Epithelial cell of esophagus (primary cell): Measurements from ENCODE around the gene UBTD2.

Source experiments
- DNase-seq: peaks from one replicate; pipeline ENCODE4 v3.0.0; 2010; ENCODE audit warnings: low read depth
- H3K4me3 ChIP-seq: 2 replicates; pipeline ENCODE4 v1.5.1; 2011; ENCODE audit warnings: mild to moderate bottlenecking, low read length, control low read depth
- TF ChIP-seq, protein P1 (sequence below): IDR thresholded peaks from 2 replicates; pipeline ENCODE4 v1.5.1; 2011; ENCODE audit warnings: low read depth, mild to moderate bottlenecking, low read length, control low read depth, inconsistent platforms; ENCODE audit not compliant: insufficient read depth; ENCODE audit errors: missing control alignments

Gene UBTD2

DNA sequence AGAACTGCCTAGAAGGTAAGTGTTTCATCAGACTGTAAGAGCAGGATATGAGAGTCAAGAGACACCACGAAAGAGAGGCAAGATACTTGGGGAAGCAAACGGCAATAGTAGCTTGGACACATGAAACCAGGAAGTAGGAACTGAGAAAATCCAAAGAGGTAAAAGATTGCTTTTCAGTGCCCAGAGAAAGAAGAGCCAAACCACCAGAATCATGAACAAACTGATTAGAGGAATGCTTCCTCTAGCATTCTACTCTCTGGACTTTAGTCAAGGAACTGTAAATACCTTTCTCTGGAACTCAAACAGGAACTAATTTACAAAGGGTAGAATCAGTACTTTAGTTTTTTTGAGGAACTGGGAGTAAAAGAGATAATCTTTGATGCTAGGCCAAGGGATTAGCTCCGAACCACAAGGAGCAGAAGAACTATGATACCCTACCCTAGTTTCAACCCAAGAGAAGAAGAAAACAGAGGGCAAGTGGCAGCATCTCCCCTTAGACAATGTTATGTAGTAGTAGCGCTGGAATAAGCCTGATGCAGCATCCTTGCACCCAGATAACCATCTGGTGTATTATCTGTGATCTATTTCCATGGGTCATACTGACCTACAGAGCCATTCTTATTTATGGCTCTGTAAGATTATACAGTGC is 48.3 kb downstream of the UBTD2 start:
- no peak for DNase-seq
- no peak overlapping the region for H3K4me3 ChIP-seq
- TF ChIP-seq, protein P1, sequence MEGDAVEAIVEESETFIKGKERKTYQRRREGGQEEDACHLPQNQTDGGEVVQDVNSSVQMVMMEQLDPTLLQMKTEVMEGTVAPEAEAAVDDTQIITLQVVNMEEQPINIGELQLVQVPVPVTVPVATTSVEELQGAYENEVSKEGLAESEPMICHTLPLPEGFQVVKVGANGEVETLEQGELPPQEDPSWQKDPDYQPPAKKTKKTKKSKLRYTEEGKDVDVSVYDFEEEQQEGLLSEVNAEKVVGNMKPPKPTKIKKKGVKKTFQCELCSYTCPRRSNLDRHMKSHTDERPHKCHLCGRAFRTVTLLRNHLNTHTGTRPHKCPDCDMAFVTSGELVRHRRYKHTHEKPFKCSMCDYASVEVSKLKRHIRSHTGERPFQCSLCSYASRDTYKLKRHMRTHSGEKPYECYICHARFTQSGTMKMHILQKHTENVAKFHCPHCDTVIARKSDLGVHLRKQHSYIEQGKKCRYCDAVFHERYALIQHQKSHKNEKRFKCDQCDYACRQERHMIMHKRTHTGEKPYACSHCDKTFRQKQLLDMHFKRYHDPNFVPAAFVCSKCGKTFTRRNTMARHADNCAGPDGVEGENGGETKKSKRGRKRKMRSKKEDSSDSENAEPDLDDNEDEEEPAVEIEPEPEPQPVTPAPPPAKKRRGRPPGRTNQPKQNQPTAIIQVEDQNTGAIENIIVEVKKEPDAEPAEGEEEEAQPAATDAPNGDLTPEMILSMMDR, result no peak

DNA sequence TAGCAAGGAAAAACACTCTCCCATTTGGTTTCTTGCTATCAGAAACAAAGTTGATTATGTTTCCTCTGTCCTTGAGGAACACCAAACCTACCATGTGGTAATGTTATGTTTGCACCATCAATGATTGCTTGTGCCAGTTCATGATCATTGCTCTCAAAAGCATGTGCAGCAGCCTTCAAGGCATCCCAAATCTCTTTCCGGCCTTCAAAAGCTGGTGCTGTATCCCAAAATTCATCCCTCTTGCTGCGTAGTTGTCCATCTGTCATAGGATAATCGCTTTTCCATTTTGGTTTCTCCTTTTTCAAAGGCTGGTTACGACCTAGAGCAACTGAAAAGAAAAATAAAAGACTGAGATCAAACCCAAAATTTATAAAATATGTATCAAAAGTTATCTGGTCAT is 49.5 kb downstream of the UBTD2 start:
- no peak overlapping the region for H3K4me3 ChIP-seq
- DNase-seq, result no peak
- TF ChIP-seq, protein P1, result no peak

DNA sequence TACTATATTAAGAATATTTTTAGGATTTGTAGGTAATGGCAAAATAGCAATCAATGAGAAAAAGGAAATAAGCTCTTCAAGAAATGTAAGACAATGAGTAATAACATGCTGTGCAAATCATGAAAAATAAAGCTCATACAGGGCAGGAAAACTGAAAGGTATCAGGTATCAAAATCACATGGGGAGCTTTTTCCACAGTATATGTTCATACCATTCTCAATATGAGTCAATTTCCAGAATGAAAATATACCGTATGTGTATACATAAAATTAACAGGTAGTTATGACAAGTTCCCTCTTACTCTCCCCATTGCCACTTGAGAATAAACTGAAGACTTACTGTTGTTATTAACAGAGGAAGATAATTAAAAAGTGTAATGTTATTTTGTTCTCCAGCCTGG is 53.7 kb downstream of the UBTD2 start:
- DNase-seq, result no peak
- H3K4me3 ChIP-seq, result no peak overlapping the region
- TF ChIP-seq, protein P1, result no peak

DNA sequence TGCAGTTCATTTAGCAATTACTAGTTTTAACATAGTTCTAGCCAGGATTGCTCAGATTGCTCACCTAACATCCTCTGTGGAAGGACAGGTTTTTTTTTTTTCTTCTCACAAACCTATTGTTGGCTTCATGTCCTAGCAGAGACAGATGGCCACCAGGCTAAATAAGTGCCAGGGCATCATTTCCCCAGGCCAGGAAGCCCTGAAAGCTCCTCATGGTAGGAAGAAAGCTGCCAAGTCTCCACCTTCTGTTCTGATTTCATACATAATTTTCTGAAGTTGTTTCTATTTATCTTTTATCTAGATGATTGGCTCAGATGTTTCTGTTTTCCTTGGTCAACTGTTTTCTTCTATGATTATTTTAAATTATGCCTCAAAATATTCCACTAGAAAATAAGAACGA is 58.6 kb downstream of the UBTD2 start:
- H3K4me3 ChIP-seq, result no peak overlapping the region
- DNase-seq, result no peak
- TF ChIP-seq, protein P1, result no peak

DNA sequence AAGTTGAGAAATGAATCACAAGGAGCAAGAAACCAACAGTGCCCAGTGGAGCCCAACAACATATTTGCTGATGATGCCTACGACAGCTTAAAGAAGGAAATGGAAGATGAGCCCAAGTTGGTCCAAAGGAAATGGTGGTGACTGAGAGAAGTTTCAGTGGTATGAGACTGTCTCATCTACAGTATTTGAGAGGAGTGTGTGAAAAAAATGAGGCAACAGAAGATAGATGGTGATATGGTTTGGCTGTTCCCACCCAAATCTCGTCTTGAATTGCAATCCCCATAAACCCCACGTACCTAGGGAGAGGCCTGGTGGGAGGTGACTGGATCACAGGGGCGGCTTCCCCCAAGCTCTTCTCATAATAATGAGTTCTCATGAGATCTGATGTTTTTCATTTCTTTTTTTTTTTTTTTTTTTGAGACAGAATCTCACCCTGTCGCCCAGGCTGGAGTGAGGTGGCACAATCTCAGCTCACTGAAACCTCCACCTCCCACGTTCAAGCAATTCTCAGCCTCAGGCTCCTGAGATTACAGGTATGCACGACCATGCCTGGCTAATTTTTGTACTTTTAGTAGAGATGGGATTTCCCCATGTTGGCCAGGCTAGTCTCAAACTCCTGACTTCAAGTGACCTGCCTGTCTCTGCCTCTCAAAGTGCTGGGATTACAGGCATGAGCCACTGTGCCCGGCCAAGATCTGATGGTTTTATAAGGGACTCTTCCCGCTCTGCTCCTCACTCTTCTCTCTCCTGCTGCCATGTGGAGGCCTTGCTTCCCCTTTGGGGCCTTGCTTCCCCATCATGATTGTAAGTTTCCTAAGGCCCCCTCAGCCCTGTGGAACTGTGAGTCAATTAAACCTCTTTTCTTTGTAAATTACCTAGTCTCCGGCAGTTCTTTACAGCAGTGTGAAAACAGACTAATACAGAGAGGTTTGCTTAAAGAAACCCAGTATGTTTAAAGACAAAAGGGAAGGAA is 59.4 kb downstream of the UBTD2 start:
- no peak overlapping the region for H3K4me3 ChIP-seq
- no peak for DNase-seq
- TF ChIP-seq, protein P1, result no peak

DNA sequence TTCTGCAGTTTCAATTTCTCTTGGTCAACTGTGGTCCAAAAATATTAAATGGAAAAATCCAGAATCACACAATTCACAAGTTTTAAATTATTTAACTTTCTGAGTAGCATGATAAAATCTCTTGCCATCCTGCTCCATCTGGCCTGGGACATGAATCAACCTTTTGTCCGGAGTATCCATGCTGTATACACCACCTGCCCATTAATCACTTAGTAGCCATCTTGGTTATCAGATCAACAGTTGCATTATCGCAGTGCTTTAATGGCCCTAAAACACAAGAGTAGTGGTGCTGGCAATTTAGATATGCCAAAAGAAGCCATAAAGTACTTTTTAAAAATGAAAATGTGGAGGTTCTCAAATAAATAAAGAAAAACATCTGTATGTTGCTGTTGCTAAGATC is 64.3 kb downstream of the UBTD2 start:
- H3K4me3 ChIP-seq, result no peak overlapping the region
- TF ChIP-seq, protein P1, result no peak

More for the DNA sequence above, 64.3 kb downstream of the UBTD2 start:
- no peak for DNase-seq
